SU-DHL-6 (cell line): ENCODE data around the gene TNS3.

Experiments used
- H2AFZ ChIP-seq: fragments of 200-600 bp; sonication (generic); 2 replicates; pipeline ENCODE4 v1.6.1; 2014; ENCODE audit warnings: low read depth, mild to moderate bottlenecking, moderate library complexity, mixed read lengths, antibody characterized with exemption, low read length; ENCODE audit not compliant: severe bottlenecking
- H3F3A ChIP-seq: fragments of 200-600 bp; shearing (Covaris generic); 2 replicates; pipeline ENCODE4 v1.6.0; 2016; ENCODE audit warnings: antibody characterized with exemption, mild to moderate bottlenecking; ENCODE audit not compliant: insufficient read depth
- H3K27ac ChIP-seq: fragments of 200-600 bp; sonication (generic); 2 replicates; pipeline ENCODE4 v1.5.1; 2016; ENCODE audit warnings: low read depth, mild to moderate bottlenecking, low read length, moderate library complexity, mixed read lengths
- H3K27me3 ChIP-seq: fragments of 200-600 bp; sonication (generic), shearing (Covaris generic); 2 replicates; pipeline ENCODE4 v1.6.0; 2014; ENCODE audit warnings: mild to moderate bottlenecking, low read length
- H3K36me3 ChIP-seq: fragments of 200-600 bp; sonication (generic); 2 replicates; pipeline ENCODE4 v1.6.1; 2014; ENCODE audit warnings: mild to moderate bottlenecking, low read length, mixed read lengths
- H3K4me2 ChIP-seq: fragments of 300-600, 200-600 bp; shearing (Covaris generic), sonication (generic); 2 replicates; pipeline ENCODE4 v1.6.0; 2014; ENCODE audit warnings: low read length, low read depth, mild to moderate bottlenecking; ENCODE audit not compliant: poor library complexity, severe bottlenecking
- H3K4me3 ChIP-seq: fragments of 200-600 bp; sonication (generic); 2 replicates; pipeline ENCODE4 v1.5.1; 2014; ENCODE audit warnings: antibody characterized with exemption, low read length, mild to moderate bottlenecking, mixed read lengths; ENCODE audit not compliant: insufficient read depth, poor library complexity, severe bottlenecking
- H3K79me2 ChIP-seq: fragments of 200-600 bp; sonication (generic); 2 replicates; pipeline ENCODE4 v1.6.1; 2014; ENCODE audit warnings: mild to moderate bottlenecking, low read length, moderate library complexity; ENCODE audit not compliant: insufficient read depth
- H3K9ac ChIP-seq: fragments of 200-600 bp; sonication (generic); 2 replicates; pipeline ENCODE4 v1.7.0; 2014; ENCODE audit warnings: mild to moderate bottlenecking, low read length
- H3K9me2 ChIP-seq: fragments of 200-600 bp; sonication (generic); replicated peaks from 2 replicates; pipeline ENCODE4 v1.6.1; 2014; ENCODE audit warnings: low read length; ENCODE audit not compliant: insufficient read depth
- H3K9me3 ChIP-seq: fragments of 200-600 bp; sonication (generic); 2 replicates; pipeline ENCODE4 v1.6.1; 2014; ENCODE audit warnings: low read length, mixed read lengths; ENCODE audit not compliant: insufficient read depth
- H4K20me1 ChIP-seq: fragments of 200-600 bp; sonication (generic); 2 replicates; pipeline ENCODE4 v1.6.1; 2014; ENCODE audit warnings: low read depth, mild to moderate bottlenecking, antibody characterized with exemption, low read length, moderate library complexity, mixed read lengths
- EZH2phosphoT487 ChIP-seq: fragments of 200-600 bp; sonication (generic), shearing (Covaris generic); conservative IDR thresholded peaks from 2 replicates; pipeline ENCODE4 v1.6.1; 2018; ENCODE audit warnings: mild to moderate bottlenecking, antibody characterized with exemption, low read length, moderate library complexity, mixed read lengths
- TF ChIP-seq, protein P1 (sequence below): fragments of 200-600 bp; sonication (generic); IDR thresholded peaks from one replicate; pipeline ENCODE4 v1.5.1; 2017; ENCODE audit warnings: antibody characterized with exemption, mild to moderate bottlenecking, low read length, moderate library complexity; ENCODE audit not compliant: insufficient read depth, poor library complexity, severe bottlenecking

The TNS3 gene

DNA sequence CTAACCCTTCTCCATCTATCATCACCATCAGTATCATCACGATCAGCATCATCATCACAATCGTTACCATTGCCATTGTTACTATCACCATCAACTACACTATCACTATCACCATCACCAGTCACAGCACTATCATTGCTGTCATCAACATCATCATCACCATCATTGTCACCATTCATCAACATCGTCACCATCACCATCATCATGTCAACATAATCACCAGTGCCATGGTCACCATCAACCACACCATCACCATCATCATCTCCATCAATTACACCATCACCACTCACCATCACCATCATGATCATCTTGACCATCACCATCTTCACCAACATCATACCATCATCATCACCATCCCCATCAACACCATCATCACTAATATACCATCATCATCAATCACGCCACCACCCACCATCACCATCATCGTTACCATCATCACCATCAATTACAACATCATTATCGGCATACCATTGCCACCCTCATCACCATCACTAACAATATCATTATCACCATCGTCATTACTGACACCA is 66.5 kb downstream of the TNS3 start:
- no peak overlapping the region for H3K4me3 ChIP-seq
- H3K27me3 ChIP-seq: no peaks in the 10 kb centered on the region
- peaks cover 38% of the 10 kb centered on the region for H3K79me2 ChIP-seq
- H3F3A ChIP-seq: no peaks in the 10 kb centered on the region
- no peak overlapping the region for H3K4me2 ChIP-seq
- H3K9me3 ChIP-seq: no peaks in the 10 kb centered on the region
- no peaks in the 10 kb centered on the region for H3K9me2 ChIP-seq
- no peaks in the 10 kb centered on the region for H4K20me1 ChIP-seq
- H2AFZ ChIP-seq: no peak overlapping the region
- no peak overlapping the region for H3K9ac ChIP-seq
- no peaks in the 10 kb centered on the region for H3K36me3 ChIP-seq
- TF ChIP-seq EZH2phosphoT487: no peak
- TF ChIP-seq, protein P1, sequence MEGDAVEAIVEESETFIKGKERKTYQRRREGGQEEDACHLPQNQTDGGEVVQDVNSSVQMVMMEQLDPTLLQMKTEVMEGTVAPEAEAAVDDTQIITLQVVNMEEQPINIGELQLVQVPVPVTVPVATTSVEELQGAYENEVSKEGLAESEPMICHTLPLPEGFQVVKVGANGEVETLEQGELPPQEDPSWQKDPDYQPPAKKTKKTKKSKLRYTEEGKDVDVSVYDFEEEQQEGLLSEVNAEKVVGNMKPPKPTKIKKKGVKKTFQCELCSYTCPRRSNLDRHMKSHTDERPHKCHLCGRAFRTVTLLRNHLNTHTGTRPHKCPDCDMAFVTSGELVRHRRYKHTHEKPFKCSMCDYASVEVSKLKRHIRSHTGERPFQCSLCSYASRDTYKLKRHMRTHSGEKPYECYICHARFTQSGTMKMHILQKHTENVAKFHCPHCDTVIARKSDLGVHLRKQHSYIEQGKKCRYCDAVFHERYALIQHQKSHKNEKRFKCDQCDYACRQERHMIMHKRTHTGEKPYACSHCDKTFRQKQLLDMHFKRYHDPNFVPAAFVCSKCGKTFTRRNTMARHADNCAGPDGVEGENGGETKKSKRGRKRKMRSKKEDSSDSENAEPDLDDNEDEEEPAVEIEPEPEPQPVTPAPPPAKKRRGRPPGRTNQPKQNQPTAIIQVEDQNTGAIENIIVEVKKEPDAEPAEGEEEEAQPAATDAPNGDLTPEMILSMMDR: no peak
- H3K27ac ChIP-seq: no peak overlapping the region

GRCh38 chr7:47514818-47515217 is 67.1 kb downstream of the TNS3 start:
- TF ChIP-seq, protein P1: no peak
- no peak for TF ChIP-seq EZH2phosphoT487
- Histone ChIP-seq H3K4me2 (no peak overlapping the region), H3K9me3 (no peaks in the 10 kb centered on the region), H3K9me2 (no peaks in the 10 kb centered on the region), H3K27ac (no peak overlapping the region), H2AFZ (no peak overlapping the region), H3K4me3 (no peak overlapping the region), H4K20me1 (no peaks in the 10 kb centered on the region), H3F3A (no peaks in the 10 kb centered on the region), H3K79me2 (peaks cover 43% of the 10 kb centered on the region), H3K9ac (no peak overlapping the region), H3K27me3 (no peaks in the 10 kb centered on the region), H3K36me3 (no peaks in the 10 kb centered on the region)

GRCh38 chr7:47514367-47514766 is 67.5 kb downstream of the TNS3 start:
- no peak overlapping the region for H3K27ac ChIP-seq
- H3K36me3 ChIP-seq: no peaks in the 10 kb centered on the region
- no peaks in the 10 kb centered on the region for H4K20me1 ChIP-seq
- H3K27me3 ChIP-seq: no peaks in the 10 kb centered on the region
- no peaks in the 10 kb centered on the region for H3K9me3 ChIP-seq
- no peaks in the 10 kb centered on the region for H3F3A ChIP-seq
- no peaks in the 10 kb centered on the region for H3K9me2 ChIP-seq
- TF ChIP-seq EZH2phosphoT487: no peak
- TF ChIP-seq, protein P1: no peak
- no peak overlapping the region for H3K4me2 ChIP-seq
- no peak overlapping the region for H3K9ac ChIP-seq
- H2AFZ ChIP-seq: no peak overlapping the region
- peaks cover 45% of the 10 kb centered on the region for H3K79me2 ChIP-seq
- H3K4me3 ChIP-seq: no peak overlapping the region
